WI38 (cell line): Measurements from ENCODE around the gene KDM4C.
"Not testable (repeated sequence)": the region's sequence is repeated elsewhere in the genome, so short reads cannot be mapped to it uniquely, and the experiment has no call there.

ENCODE experiments used
- H3K4me3 ChIP-seq: 2 replicates; pipeline ENCODE4 v1.5.1; 2011; ENCODE audit warnings: low read depth, mild to moderate bottlenecking, control low read depth, low read length
- CTCF ChIP-seq: IDR thresholded peaks from 2 replicates; pipeline ENCODE4 v1.5.1; 2012; ENCODE audit warnings: low read depth, mild to moderate bottlenecking, control low read depth, low read length

KDM4C gene

GRCh38 chr9:6941501-6941900, 183.7 kb downstream of the KDM4C start:
- no peak overlapping the region for H3K4me3 ChIP-seq
- TF ChIP-seq CTCF = no peak

- no peak for TF ChIP-seq CTCF
- H3K4me3 ChIP-seq = no peak overlapping the region
These were observed 184.6 kb downstream of the KDM4C start for GRCh38 chr9:6942406-6942805.

- no peak overlapping the region for H3K4me3 ChIP-seq
- TF ChIP-seq CTCF = no peak
These were observed 185.5 kb downstream of the KDM4C start for GRCh38 chr9:6943293-6943692.

GRCh38 chr9:6944093-6944551, 186.3 kb downstream of the KDM4C start:
- TF ChIP-seq CTCF = no peak
- no peak overlapping the region for H3K4me3 ChIP-seq

GRCh38 chr9:6944896-6945295, 187.1 kb downstream of the KDM4C start:
- no peak overlapping the region for H3K4me3 ChIP-seq
- no peak for TF ChIP-seq CTCF

GRCh38 chr9:6945816-6946215, 188.0 kb downstream of the KDM4C start:
- no peak overlapping the region for H3K4me3 ChIP-seq
- no peak for TF ChIP-seq CTCF

- TF ChIP-seq CTCF = no peak
These were observed 188.9 kb downstream of the KDM4C start for GRCh38 chr9:6946583-6947166.

GRCh38 chr9:6948921-6949320, 191.1 kb downstream of the KDM4C start:
- H3K4me3 ChIP-seq = not testable (repeated sequence)

More at GRCh38 chr9:6946583-6947166, 188.9 kb downstream of the KDM4C start:
- H3K4me3 ChIP-seq = no peak overlapping the region
